Astrocyte of the spinal cord (primary cell): ENCODE data around the gene DNAAF5.

ENCODE experiments used
- DNase-seq: peaks from one replicate; pipeline ENCODE4 v3.0.0; 2011; ENCODE audit warnings: low read depth, low spot score
- H3K4me3 ChIP-seq: 2 replicates; pipeline ENCODE4 v1.5.1; 2011; ENCODE audit warnings: low read depth, mild to moderate bottlenecking, low read length, moderate library complexity
- CTCF ChIP-seq: IDR thresholded peaks from 2 replicates; pipeline ENCODE4 v1.5.1; 2012; ENCODE audit warnings: low read depth, mild to moderate bottlenecking, low read length, inconsistent platforms
- in situ Hi-C: cut with HindIII; loops from 2 replicates; pipeline ENCODE4 v1.10.0; 2017; ENCODE audit warnings: low sequenced_read_pairs

The DNAAF5 gene

GRCh38 chr7:754531-755412 is 28.3 kb downstream of the DNAAF5 start:
- no peak for TF ChIP-seq CTCF
- in situ Hi-C loops, result no loop called here
- H3K4me3 ChIP-seq, result no peak overlapping the region
- no peak for DNase-seq

GRCh38 chr7:755413-755805 is 28.9 kb downstream of the DNAAF5 start:
- TF ChIP-seq CTCF, result no peak
- DNase-seq, result no peak
- no peak overlapping the region for H3K4me3 ChIP-seq
- in situ Hi-C loops, result no loop called here

- no peak for TF ChIP-seq CTCF
- no peak for DNase-seq
- no peak overlapping the region for H3K4me3 ChIP-seq
- in situ Hi-C loops, result no loop called here
Observed at GRCh38 chr7:756231-756927, 29.9 kb downstream of the DNAAF5 start.

GRCh38 chr7:756928-757560 is 30.5 kb downstream of the DNAAF5 start:
- in situ Hi-C loops, result no loop called here

GRCh38 chr7:757741-758163 is 31.3 kb downstream of the DNAAF5 start:
- DNase-seq, result no peak
- in situ Hi-C loops, result no loop called here
- TF ChIP-seq CTCF, result no peak

More at GRCh38 chr7:756928-757560, 30.5 kb downstream of the DNAAF5 start:
- no peak for DNase-seq
- H3K4me3 ChIP-seq, result no peak overlapping the region
- TF ChIP-seq CTCF, result no peak

GRCh38 chr7:759569-759968 is 33.1 kb downstream of the DNAAF5 start:
- in situ Hi-C loops, result no loop called here
- no peak for TF ChIP-seq CTCF
- H3K4me3 ChIP-seq, result no peak overlapping the region
- DNase-seq, result no peak

More at GRCh38 chr7:757741-758163, 31.3 kb downstream of the DNAAF5 start:
- H3K4me3 ChIP-seq, result no peak overlapping the region
